Tibial nerve (tissue), 3 donors: ENCODE measurements around the gene EFNB2.

Experiments
- CTCF ChIP-seq, 5 experiments: fragments of 200-600 bp in 3 of 5; fragments of 450-650 bp in 2 of 5; sonication (generic) in 3 of 5; IDR thresholded peaks; one replicate each; pipeline ENCODE4 v1.5.1; 2016 to 2019; ENCODE audit warnings: antibody characterized with exemption in 5 of 5, mild to moderate bottlenecking in 3 of 5, moderate library complexity in 2 of 5
- POLR2A ChIP-seq, 2 donors: fragments of 450-650 bp; IDR thresholded peaks; one replicate each; pipeline ENCODE4 v1.6.1; 2017; ENCODE audit warnings: antibody characterized with exemption in 2 of 2, mild to moderate bottlenecking in 2 of 2, moderate library complexity in 2 of 2

- TF ChIP-seq CTCF (IDR thresholded peaks at IDR 0.05) (no peak), POLR2A (IDR thresholded peaks at IDR 0.05) (no peak)
Measured at GRCh38 chr13:106470576-106470975, 64.9 kb downstream of the EFNB2 start.
